GM11168 (cell line): ENCODE data around the gene MOCS3.

ENCODE experiments used
- in situ Hi-C: fragments of 300-500 bp; cut with MboI; formaldehyde crosslinking; loops from one replicate; pipeline ENCODE4 v1.12.0; 2022; ENCODE audit warnings: low sequenced_read_pairs; ENCODE audit not compliant: unreplicated experiment

MOCS3 gene

DNA sequence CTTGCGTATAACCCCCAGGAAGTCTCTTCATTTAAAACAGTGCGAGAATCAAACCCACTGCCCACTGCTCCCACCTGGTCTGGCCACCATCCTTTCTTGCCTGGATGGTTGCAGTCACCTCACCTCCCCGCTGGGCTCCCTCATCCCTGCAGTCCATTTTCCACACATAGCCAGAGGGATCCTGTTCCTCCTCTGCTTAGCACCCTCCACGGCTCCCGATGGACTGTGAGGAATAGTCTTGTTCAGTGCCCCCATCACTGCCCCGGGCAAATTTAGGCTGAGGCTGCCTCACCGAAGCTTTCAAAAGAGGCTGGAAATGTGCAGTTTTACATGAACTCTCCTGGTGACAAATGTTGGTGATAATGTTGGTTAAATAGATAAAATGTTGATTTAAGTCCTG lies 46.6 kb downstream of the MOCS3 start:
- in situ Hi-C loops: no loop called here

- in situ Hi-C loops: no loop called here
Measured at GRCh38 chr20:51008718-51009117, 50.1 kb downstream of the MOCS3 start.

DNA sequence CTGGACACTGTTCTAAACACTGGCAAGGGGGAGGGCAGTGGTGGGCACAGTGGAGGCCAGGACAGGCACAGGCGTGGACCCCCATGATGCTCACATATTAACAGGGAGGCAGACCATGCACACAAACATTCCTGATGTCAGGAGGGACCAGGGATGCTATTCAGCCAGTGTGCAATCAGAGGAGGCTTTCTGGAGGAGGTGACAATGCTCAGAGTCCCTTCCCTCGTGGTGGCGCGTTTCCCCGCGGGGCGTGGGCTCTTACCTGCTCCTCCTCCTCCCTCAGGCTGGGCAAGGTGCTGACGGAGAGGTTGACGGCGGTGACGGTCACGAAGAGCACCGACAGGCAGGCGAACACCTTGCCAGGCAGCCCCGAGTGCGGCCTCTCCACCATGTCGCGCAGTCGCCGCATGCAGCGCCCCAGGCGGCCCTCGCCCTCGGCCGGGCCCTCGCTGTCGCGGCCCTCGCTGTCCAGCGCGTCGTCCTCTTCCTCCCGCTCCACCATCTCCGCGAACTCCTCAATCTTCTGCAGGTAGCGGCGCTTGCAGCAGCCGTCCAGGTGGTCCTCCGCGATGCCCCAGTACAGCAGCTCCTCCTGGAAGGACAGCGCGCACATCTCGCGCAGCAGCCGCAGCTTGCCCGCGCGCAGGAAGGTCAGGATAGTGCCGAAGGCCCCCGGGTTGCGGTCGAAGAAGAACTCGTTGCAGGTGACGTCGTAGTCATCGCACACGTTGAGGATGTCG lies 50.9 kb downstream of the MOCS3 start:
- in situ Hi-C loops: no loop called here

DNA sequence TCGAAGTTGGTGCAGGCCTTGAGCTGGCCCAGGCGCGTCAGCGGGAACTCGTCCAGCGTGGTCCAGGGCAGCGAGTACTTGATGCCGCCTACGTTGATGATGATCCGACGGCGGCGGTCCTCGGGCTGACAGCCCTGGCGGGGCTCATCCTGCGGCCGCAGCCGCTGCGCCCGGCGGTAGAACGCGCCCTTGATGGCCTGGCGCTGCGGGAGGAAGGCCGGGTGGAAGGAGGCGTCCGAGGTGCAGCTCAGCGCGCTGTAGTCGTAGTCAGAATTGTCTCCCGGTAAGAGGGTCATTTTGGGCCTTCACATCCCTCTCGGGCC lies 51.4 kb downstream of the MOCS3 start:
- in situ Hi-C loops: no loop called here

GRCh38 chr20:51010932-51011331 lies 52.3 kb downstream of the MOCS3 start:
- in situ Hi-C loops: no loop called here

DNA sequence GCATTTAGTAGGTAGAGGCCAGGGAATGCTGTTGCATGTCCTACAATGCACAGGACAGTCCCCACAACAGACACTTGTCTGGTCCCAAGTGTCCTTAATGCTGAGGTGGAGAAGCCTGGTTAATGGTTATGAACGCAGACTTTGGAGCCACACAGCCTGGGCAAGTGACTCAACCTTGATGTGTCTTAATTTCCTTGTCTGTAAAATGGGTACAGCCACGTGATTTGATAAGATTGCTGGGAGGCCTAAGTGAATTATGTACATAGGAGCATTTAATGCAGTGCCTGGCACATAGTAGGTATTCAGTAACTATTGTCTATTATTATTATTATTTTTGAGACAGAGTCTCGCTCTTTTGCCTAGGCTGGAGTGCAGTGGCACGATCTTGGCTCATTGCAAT lies 52.9 kb downstream of the MOCS3 start:
- in situ Hi-C loops: no loop called here

GRCh38 chr20:51012357-51012756 lies 53.7 kb downstream of the MOCS3 start:
- in situ Hi-C loops: no loop called here
